GM18951 (cell line): ENCODE results near the gene ARMC5.

Source experiments
- POLR2A ChIP-seq: IDR thresholded peaks from 4 replicates; pipeline ENCODE4 v1.6.1; 2011; ENCODE audit warnings: mild to moderate bottlenecking; ENCODE audit not compliant: insufficient read length, insufficient read depth; ENCODE audit errors: extremely low read depth
- in situ Hi-C: fragments of 300-500 bp; cut with MboI; formaldehyde crosslinking; loops from one replicate; pipeline ENCODE4 v1.12.0; 2022; ENCODE audit warnings: low sequenced_read_pairs, mixed read lengths, inconsistent platforms; ENCODE audit not compliant: unreplicated experiment

Gene ARMC5

GRCh38 chr16:31491778-31492418 is 32.6 kb downstream of the ARMC5 start:
- in situ Hi-C loops, result no loop called here
- no peak for TF ChIP-seq POLR2A

- in situ Hi-C loops, result no loop called here
Observed at GRCh38 chr16:31493506-31494125, 34.3 kb downstream of the ARMC5 start.

GRCh38 chr16:31496670-31497069 is 37.4 kb downstream of the ARMC5 start:
- in situ Hi-C loops, result no loop called here
- TF ChIP-seq POLR2A, result no peak

More at GRCh38 chr16:31493506-31494125, 34.3 kb downstream of the ARMC5 start:
- no peak for TF ChIP-seq POLR2A

GRCh38 chr16:31498493-31498892 is 39.2 kb downstream of the ARMC5 start:
- in situ Hi-C loops, result no loop called here
- no peak for TF ChIP-seq POLR2A

- no peak for TF ChIP-seq POLR2A
- in situ Hi-C loops, result loop anchor here (10.0 kb wide), 1 partner anchor 205 kb away; no protein-coding TSS in a partner anchor
Observed at GRCh38 chr16:31499928-31500327, 40.6 kb downstream of the ARMC5 start.

- in situ Hi-C loops, result loop anchor here (10.0 kb wide), 1 partner anchor 203 kb away; no protein-coding TSS in a partner anchor
- no peak for TF ChIP-seq POLR2A
Observed at GRCh38 chr16:31501226-31501965, 42.1 kb downstream of the ARMC5 start.

GRCh38 chr16:31501966-31502348 is 42.7 kb downstream of the ARMC5 start:
- TF ChIP-seq POLR2A, result no peak
- in situ Hi-C loops, result loop anchor here (10.0 kb wide), 1 partner anchor 203 kb away; no protein-coding TSS in a partner anchor

- no peak for TF ChIP-seq POLR2A
- in situ Hi-C loops, result loop anchor here (10.0 kb wide), 1 partner anchor 202 kb away; no protein-coding TSS in a partner anchor
Observed at GRCh38 chr16:31502981-31503380, 43.7 kb downstream of the ARMC5 start.

GRCh38 chr16:31503555-31503954 is 44.3 kb downstream of the ARMC5 start:
- in situ Hi-C loops, result loop anchor here (10.0 kb wide), 1 partner anchor 201 kb away; no protein-coding TSS in a partner anchor

- in situ Hi-C loops, result loop anchor here (10.0 kb wide), 1 partner anchor 201 kb away; no protein-coding TSS in a partner anchor
- TF ChIP-seq POLR2A, result no peak
Observed at GRCh38 chr16:31504159-31504558, 44.9 kb downstream of the ARMC5 start.

GRCh38 chr16:31505483-31505882 is 46.2 kb downstream of the ARMC5 start:
- no peak for TF ChIP-seq POLR2A
- in situ Hi-C loops, result loop anchor here (10.0 kb wide), 1 partner anchor 199 kb away; no protein-coding TSS in a partner anchor

GRCh38 chr16:31507617-31507928 is 48.3 kb downstream of the ARMC5 start:
- TF ChIP-seq POLR2A, result no peak
- in situ Hi-C loops, result loop anchor here (10.0 kb wide), 1 partner anchor 197 kb away; no protein-coding TSS in a partner anchor

GRCh38 chr16:31507929-31508705 is 48.8 kb downstream of the ARMC5 start, which contains the start of gene RUSF1:
Gene RUSF1 (minus strand): TSS chr16:31508391. CDS start chr16:31508373, 18 bp downstream.
- in situ Hi-C loops, result loop anchor here (10.0 kb wide), 1 partner anchor 197 kb away; no protein-coding TSS in a partner anchor
- TF ChIP-seq POLR2A, result peak; percentile 93
